DMS79 treated with DMSO at 0.1 percent for 48 hours (cell line): ENCODE data around the gene CIAO2B.

Source experiments
- DNase-seq: peaks from one replicate; lab custom pipeline; 2025; lab: John Stamatoyannopoulos, UW

Gene CIAO2B

GRCh38 chr16:66886321-66886720, 47.9 kb downstream of the CIAO2B start:
- DNase-seq = no peak

GRCh38 chr16:66885491-66885890, 48.7 kb downstream of the CIAO2B start:
- no peak for DNase-seq

GRCh38 chr16:66882702-66883101, 51.5 kb downstream of the CIAO2B start:
- DNase-seq = no peak
